HepG2 (cell line): ENCODE results near the gene SLC35D2.
"Not testable (repeated sequence)": the region's sequence is repeated elsewhere in the genome, so short reads cannot be mapped to it uniquely, and the experiment has no call there.

ENCODE experiments used
- CEBPB ChIP-seq: IDR thresholded peaks from 2 replicates; pipeline ENCODE4 v1.6.1; 2011; ENCODE audit warnings: low read depth, low read length, improper control_type of control experiment, borderline replicate concordance
- JUN ChIP-seq: sonication (generic); formaldehyde crosslinking; IDR thresholded peaks from 2 replicates; pipeline ENCODE4 v1.4.0; 2020; ENCODE audit warnings: mild to moderate bottlenecking, missing genetic modification reagents
- YY1 ChIP-seq: IDR thresholded peaks from 2 replicates; pipeline ENCODE4 v1.6.1; 2011; ENCODE audit warnings: low read length, low read depth, moderate library complexity, mild to moderate bottlenecking; ENCODE audit not compliant: insufficient read depth, insufficient replicate concordance
- TF ChIP-seq, protein P1 (sequence below): sonication (generic); formaldehyde crosslinking; IDR thresholded peaks from 2 replicates; pipeline ENCODE4 v1.9.0; 2021; ENCODE audit warnings: missing genetic modification reagents, borderline replicate concordance

DNA sequence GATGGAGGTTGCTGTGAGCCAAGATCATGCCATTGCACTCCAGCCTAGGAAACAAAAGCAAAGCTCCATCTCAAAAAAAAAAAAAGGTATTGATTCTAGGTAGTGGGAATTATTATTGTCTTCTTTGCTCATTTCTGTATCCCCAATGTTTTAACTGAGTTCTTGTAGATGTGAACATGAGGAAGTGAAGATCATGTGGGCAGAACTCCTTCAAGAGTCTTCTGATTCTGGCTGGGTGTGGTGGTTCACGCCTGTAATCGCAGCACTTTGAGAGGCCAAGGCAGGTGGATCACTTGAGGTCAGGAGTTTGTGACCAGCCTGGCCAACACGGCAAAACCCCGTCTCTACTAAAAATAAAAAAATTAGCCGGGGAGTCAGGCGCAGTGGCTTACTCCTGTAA is 8.0 kb downstream of the SLC35D2 start:
- TF ChIP-seq, protein P1, sequence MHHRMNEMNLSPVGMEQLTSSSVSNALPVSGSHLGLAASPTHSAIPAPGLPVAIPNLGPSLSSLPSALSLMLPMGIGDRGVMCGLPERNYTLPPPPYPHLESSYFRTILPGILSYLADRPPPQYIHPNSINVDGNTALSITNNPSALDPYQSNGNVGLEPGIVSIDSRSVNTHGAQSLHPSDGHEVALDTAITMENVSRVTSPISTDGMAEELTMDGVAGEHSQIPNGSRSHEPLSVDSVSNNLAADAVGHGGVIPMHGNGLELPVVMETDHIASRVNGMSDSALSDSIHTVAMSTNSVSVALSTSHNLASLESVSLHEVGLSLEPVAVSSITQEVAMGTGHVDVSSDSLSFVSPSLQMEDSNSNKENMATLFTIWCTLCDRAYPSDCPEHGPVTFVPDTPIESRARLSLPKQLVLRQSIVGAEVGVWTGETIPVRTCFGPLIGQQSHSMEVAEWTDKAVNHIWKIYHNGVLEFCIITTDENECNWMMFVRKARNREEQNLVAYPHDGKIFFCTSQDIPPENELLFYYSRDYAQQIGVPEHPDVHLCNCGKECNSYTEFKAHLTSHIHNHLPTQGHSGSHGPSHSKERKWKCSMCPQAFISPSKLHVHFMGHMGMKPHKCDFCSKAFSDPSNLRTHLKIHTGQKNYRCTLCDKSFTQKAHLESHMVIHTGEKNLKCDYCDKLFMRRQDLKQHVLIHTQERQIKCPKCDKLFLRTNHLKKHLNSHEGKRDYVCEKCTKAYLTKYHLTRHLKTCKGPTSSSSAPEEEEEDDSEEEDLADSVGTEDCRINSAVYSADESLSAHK (CRISPR knock-in tag), result not testable (repeated sequence)
- TF ChIP-seq JUN (CRISPR knock-in tag); YY1; CEBPB: not testable (repeated sequence)
